ENCODE measurements around the gene HERC3.

- TF ChIP-seq CTCF (IDR thresholded peaks at IDR 0.05) (no peak), POLR2A (IDR thresholded peaks at IDR 0.05) (no peak)
Observed at GRCh38 chr4:88698519-88698918, 106.2 kb downstream of the HERC3 start.
